Keratinocyte (primary cell): ENCODE measurements around the gene ILKAP. TPM values are rescaled to one million over a fixed set of nuclear protein-coding genes. Genes with fewer than 3 reads are reported as not detected.

Source experiments
- DNase-seq: peaks from one replicate; pipeline ENCODE4 v3.0.0-alpha.2; 2011; ENCODE audit warnings: low read depth, missing footprints, low spot score
- FAIRE-seq: peaks from 2 replicates; lab custom pipeline; 2011; peaks lifted over from hg19 to GRCh38; lab: Jason Lieb, UNC
- H2AFZ ChIP-seq: 2 replicates; pipeline ENCODE4 v1.6.0; 2012; ENCODE audit warnings: low read length, control low read depth, inconsistent platforms; ENCODE audit not compliant: control insufficient read depth
- H3K27ac ChIP-seq: 2 replicates; pipeline ENCODE4 v1.5.1; 2011; ENCODE audit warnings: low read length; ENCODE audit not compliant: control insufficient read depth, insufficient read depth
- H3K27me3 ChIP-seq: 3 replicates; pipeline ENCODE4 v1.6.0; 2011; ENCODE audit warnings: low read length; ENCODE audit not compliant: control insufficient read depth, insufficient read depth; ENCODE audit errors: extremely low read depth
- H3K36me3 ChIP-seq, 2 experiments: 2 replicates in 1 of 2; 3 replicates in 1 of 2; pipeline ENCODE4 v1.5.1; 2011; ENCODE audit warnings: low read length in 2 of 2, mild to moderate bottlenecking in 1 of 2; ENCODE audit not compliant: control insufficient read depth in 2 of 2, insufficient read depth in 2 of 2; ENCODE audit errors: extremely low read depth in 1 of 2
- H3K4me1 ChIP-seq: 3 replicates; pipeline ENCODE4 v1.5.1; 2011; ENCODE audit warnings: low read length; ENCODE audit not compliant: control insufficient read depth, insufficient read depth; ENCODE audit errors: extremely low read depth
- H3K4me2 ChIP-seq: 3 replicates; pipeline ENCODE4 v1.6.0; 2011; ENCODE audit warnings: low read depth, low read length; ENCODE audit not compliant: control insufficient read depth, insufficient read depth; ENCODE audit errors: extremely low read depth
- H3K4me3 ChIP-seq, 3 experiments: fragments of 200-600 bp in 1 of 3; sonication (generic) in 1 of 3; 2 replicates in 2 of 3; 3 replicates in 1 of 3; pipeline ENCODE4 v1.5.1; 2011 to 2016; ENCODE audit warnings: low read length in 3 of 3, mild to moderate bottlenecking in 3 of 3, control low read depth in 2 of 3, inconsistent platforms in 1 of 3, low read depth in 1 of 3, mixed read lengths in 1 of 3, mixed run types in 1 of 3, moderate library complexity in 1 of 3; ENCODE audit not compliant: control insufficient read depth in 2 of 3, insufficient read depth in 2 of 3; ENCODE audit errors: extremely low read depth in 1 of 3
- H3K79me2 ChIP-seq: 2 replicates; pipeline ENCODE4 v1.6.0; 2012; ENCODE audit warnings: low read length; ENCODE audit not compliant: control insufficient read depth, insufficient read depth
- H3K9ac ChIP-seq: 3 replicates; pipeline ENCODE4 v1.6.0; 2011; ENCODE audit warnings: low read length; ENCODE audit not compliant: control insufficient read depth, insufficient read depth; ENCODE audit errors: extremely low read depth
- H3K9me1 ChIP-seq: 3 replicates; pipeline ENCODE4 v1.6.0; 2011; ENCODE audit warnings: low read length; ENCODE audit not compliant: control insufficient read depth, insufficient read depth; ENCODE audit errors: extremely low read depth
- H3K9me3 ChIP-seq: 2 replicates; pipeline ENCODE4 v1.5.1; 2012; ENCODE audit warnings: low read depth, low read length; ENCODE audit not compliant: control insufficient read depth
- H4K20me1 ChIP-seq: 3 replicates; pipeline ENCODE4 v1.6.0; 2011; ENCODE audit warnings: low read length; ENCODE audit not compliant: control insufficient read depth, insufficient read depth; ENCODE audit errors: extremely low read depth
- CTCF ChIP-seq, 3 experiments: IDR thresholded peaks in 1 of 3; conservative IDR thresholded peaks in 1 of 3; optimal IDR thresholded peaks in 1 of 3; 2 replicates in 2 of 3; 3 replicates in 1 of 3; pipeline versions ENCODE3 to v1.5.1; 2011; ENCODE audit warnings: low read length in 3 of 3, mild to moderate bottlenecking in 3 of 3, moderate library complexity in 2 of 3, control low read depth in 1 of 3, inconsistent platforms in 1 of 3; ENCODE audit not compliant: insufficient read depth in 2 of 3; ENCODE audit errors: extremely low read depth in 1 of 3
- EZH2 ChIP-seq: IDR thresholded peaks from one replicate; pipeline ENCODE4 v1.6.1; 2012; ENCODE audit warnings: inconsistent platforms, mild to moderate bottlenecking, low read length, moderate library complexity
- dilution Hi-C: fragments of 300-500 bp; cut with MboI; formaldehyde crosslinking; loops from one replicate; pipeline ENCODE4 v1.7.0; 2020; ENCODE audit warnings: low sequenced_read_pairs; ENCODE audit not compliant: extremely low pct_ligation_motif_present
- polyA plus RNA-seq, 5 experiments: library from polyadenylated mRNA; depleted of rRNA in 3 of 5; stranded (reverse) in 3 of 5; stranded (forward) in 1 of 5; unstranded in 1 of 5; fragments of >200 nt; gene quantifications; 1 replicate in 1 of 5; 2 replicates in 3 of 5; 3 replicates in 1 of 5; pipeline versions ENCODE4 v1.2.1 to v1.2.3, GENCODE V29; 2011 to 2012; ENCODE audit warnings: missing spikeins in 2 of 5, low read depth in 1 of 5, low replicate concordance in 1 of 5

ILKAP gene
- polyA plus RNA-seq, 1 donor (not counting 4 experiments of a cell fraction or from before 2014, with no cell fraction given) = 39.1 TPM

GRCh38 chr2:238220892-238221521 lies 17.5 kb upstream of the ILKAP start:
- no peaks in the 10 kb centered on the region for H3K27me3 ChIP-seq
- H4K20me1 ChIP-seq = no peaks in the 10 kb centered on the region
- DNase-seq = no peak
- no peak overlapping the region for H3K9ac ChIP-seq
- H3K9me1 ChIP-seq = no peaks in the 10 kb centered on the region
- TF ChIP-seq CTCF (optimal IDR thresholded peaks at IDR 0.05 in 1 of 3, IDR thresholded peaks at IDR 0.05 in 1 of 3, conservative IDR thresholded peaks at IDR 0.05 in 1 of 3; ENCODE audit: extremely low read depth in 1 of 3, insufficient read depth in 2 of 3, low read length in 3 of 3) (no peak), EZH2 (no peak)
- H3K4me3 ChIP-seq = no peak overlapping the region
- no peaks in the 10 kb centered on the region for H3K4me1 ChIP-seq
- H3K9me3 ChIP-seq = no peaks in the 10 kb centered on the region
- H3K36me3 ChIP-seq = no peaks in the 10 kb centered on the region
- H3K4me2 ChIP-seq = no peak overlapping the region
- H2AFZ ChIP-seq = no peak overlapping the region
- no peak overlapping the region for H3K27ac ChIP-seq
- no peaks in the 10 kb centered on the region for H3K79me2 ChIP-seq
- dilution Hi-C loops = no loop called here
- FAIRE-seq = no peak

- no peaks in the 10 kb centered on the region for H3K4me1 ChIP-seq
- H3K9ac ChIP-seq = no peak overlapping the region
- dilution Hi-C loops = no loop called here
- no peak overlapping the region for H3K27ac ChIP-seq
- FAIRE-seq (no peak), DNase-seq (no peak)
- TF ChIP-seq CTCF (optimal IDR thresholded peaks at IDR 0.05 in 1 of 3, IDR thresholded peaks at IDR 0.05 in 1 of 3, conservative IDR thresholded peaks at IDR 0.05 in 1 of 3; ENCODE audit: extremely low read depth in 1 of 3, insufficient read depth in 2 of 3, low read length in 3 of 3) (no peak), EZH2 (no peak)
- H3K9me3 ChIP-seq = no peaks in the 10 kb centered on the region
- H3K4me3 ChIP-seq = no peak overlapping the region
- no peaks in the 10 kb centered on the region for H3K36me3 ChIP-seq
- H3K79me2 ChIP-seq = no peaks in the 10 kb centered on the region
- H4K20me1 ChIP-seq = no peaks in the 10 kb centered on the region
- H3K9me1 ChIP-seq = no peaks in the 10 kb centered on the region
- no peaks in the 10 kb centered on the region for H3K27me3 ChIP-seq
- no peak overlapping the region for H2AFZ ChIP-seq
- no peak overlapping the region for H3K4me2 ChIP-seq
These were observed 16.9 kb upstream of the ILKAP start for GRCh38 chr2:238220274-238220891.
